Lung (tissue), 12 donors: ENCODE data around the gene NAV2. TPM values are rescaled to one million over a fixed set of nuclear protein-coding genes. Genes with fewer than 3 reads are reported as not detected.
A peak's percentile ranks its signal among the peaks of the same experiment; 100 is the strongest.

ENCODE experiments used
- ATAC-seq: fragments of 200-7000 bp; cut with Tn5 transposase; one replicate; pipeline ENCODE4 v1.9.1; 2020; ENCODE audit warnings: moderate number of reproducible peaks; ENCODE audit not compliant: insufficient read depth, low FRiP score
- DNase-seq, 3 donors: peaks; one replicate each; pipeline ENCODE4 v3.0.0-alpha.2; 2013 to 2017
- H3K27ac ChIP-seq, 2 donors: one replicate each; pipeline ENCODE4 v1.5.1; 2013; ENCODE audit warnings: mild to moderate bottlenecking in 2 of 2, moderate library complexity in 2 of 2, control low read depth in 1 of 2, inconsistent platforms in 1 of 2, low read depth in 1 of 2, low read length in 1 of 2
- H3K27me3 ChIP-seq, 3 donors: one replicate each; pipeline ENCODE4 v1.5.1; 2013; ENCODE audit warnings: low read length in 2 of 3; ENCODE audit not compliant: control insufficient read depth in 3 of 3, insufficient read depth in 3 of 3
- H3K36me3 ChIP-seq, 4 donors: one replicate each; pipeline ENCODE4 v1.5.1; 2013; ENCODE audit warnings: low read length in 4 of 4, mild to moderate bottlenecking in 1 of 4, moderate library complexity in 1 of 4; ENCODE audit not compliant: control insufficient read depth in 4 of 4, insufficient read depth in 4 of 4
- H3K4me1 ChIP-seq, 5 donors: one replicate each; pipeline ENCODE4 v1.5.1; 2013; ENCODE audit warnings: low read length in 5 of 5, mild to moderate bottlenecking in 2 of 5, moderate library complexity in 1 of 5; ENCODE audit not compliant: control insufficient read depth in 5 of 5, insufficient read depth in 5 of 5
- H3K4me3 ChIP-seq: one replicate; pipeline ENCODE4 v1.5.1; 2013; ENCODE audit warnings: mild to moderate bottlenecking, control low read depth, moderate library complexity
- H3K9ac ChIP-seq, 2 donors: one replicate each; pipeline ENCODE4 v1.5.1; 2013; ENCODE audit warnings: low read length in 2 of 2, control low read depth in 1 of 2; ENCODE audit not compliant: insufficient read depth in 1 of 2
- H3K9me3 ChIP-seq, 4 donors: one replicate each; pipeline ENCODE4 v1.5.1; 2013; ENCODE audit warnings: low read length in 3 of 4, mild to moderate bottlenecking in 1 of 4, moderate library complexity in 1 of 4; ENCODE audit not compliant: control insufficient read depth in 4 of 4, insufficient read depth in 3 of 4
- WGBS, 2 donors: extraction: QIAGEN DNeasy Blood & Tissue Kit; methylation state at CpG; one replicate each; pipeline ENCODE4 v1.1.7; 2013; 5-methylcytosine and 5-hydroxymethylcytosine counted together
- polyA plus RNA-seq, 2 donors: library from polyadenylated mRNA; stranded (reverse); fragments of 200-250 nt; gene quantifications; one replicate each; pipeline ENCODE4 v1.2.1, GENCODE V29; 2013
- total RNA-seq, 2 donors: library from RNA; depleted of rRNA in 1 of 2; stranded (reverse); fragments of >200 nt in 1 of 2; gene quantifications; one replicate each; pipeline ENCODE4 v1.2.1, GENCODE V29; 2014 to 2021
- TF ChIP-seq, protein P1 (sequence below): IDR thresholded peaks from 2 replicates; pipeline ENCODE4 v1.5.1; 2012; ENCODE audit warnings: mild to moderate bottlenecking; ENCODE audit errors: control extremely low read depth, extremely low read depth
- donor health status: control.
- donor health status: control.
- donor health status: Bipolar disorder and iron deficiency.
- donor health status: healthy.
- donor health status: DM: yes; HTN: yes; CAD: no.

NAV2 gene
- total and polyA plus RNA-seq, 4 donors, result 6.8 to 47.9 (median 20.2) TPM

DNA sequence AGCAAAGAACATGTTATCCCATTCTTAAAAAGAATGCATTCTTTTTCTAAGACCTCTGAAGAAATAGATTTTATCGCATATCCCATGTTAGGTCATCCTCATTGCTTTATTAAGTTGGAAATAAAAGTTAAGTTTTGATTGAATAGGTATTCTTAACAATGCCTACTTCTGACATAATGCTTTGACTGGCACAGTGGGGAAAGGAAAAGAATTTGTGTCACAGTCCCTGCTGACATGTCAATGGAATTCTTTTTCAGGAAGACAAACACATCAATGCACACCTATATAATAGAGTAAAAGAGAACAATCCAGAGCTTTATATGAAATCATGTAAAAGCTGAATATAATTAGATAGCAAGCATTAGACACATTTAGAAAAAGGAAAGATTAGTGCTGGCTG is 341.9 kb downstream of the NAV2 start:
- DNase-seq (no peak), ATAC-seq (no peak)
- no peak overlapping the region for H3K9ac ChIP-seq
- peaks cover 0 to 6% (median 5%) of the 10 kb centered on the region in 5 donors for H3K4me1 ChIP-seq
- WGBS, 2 donors, result 97 to 100% methylated on average over 1 of the region's 1 CpG
- H3K4me3 ChIP-seq, result no peak overlapping the region
- H3K9me3 ChIP-seq, result no peaks in the 10 kb centered on the region
- no peaks in the 10 kb centered on the region for H3K27me3 ChIP-seq
- H3K27ac ChIP-seq, result no peak overlapping the region
- TF ChIP-seq, protein P1, sequence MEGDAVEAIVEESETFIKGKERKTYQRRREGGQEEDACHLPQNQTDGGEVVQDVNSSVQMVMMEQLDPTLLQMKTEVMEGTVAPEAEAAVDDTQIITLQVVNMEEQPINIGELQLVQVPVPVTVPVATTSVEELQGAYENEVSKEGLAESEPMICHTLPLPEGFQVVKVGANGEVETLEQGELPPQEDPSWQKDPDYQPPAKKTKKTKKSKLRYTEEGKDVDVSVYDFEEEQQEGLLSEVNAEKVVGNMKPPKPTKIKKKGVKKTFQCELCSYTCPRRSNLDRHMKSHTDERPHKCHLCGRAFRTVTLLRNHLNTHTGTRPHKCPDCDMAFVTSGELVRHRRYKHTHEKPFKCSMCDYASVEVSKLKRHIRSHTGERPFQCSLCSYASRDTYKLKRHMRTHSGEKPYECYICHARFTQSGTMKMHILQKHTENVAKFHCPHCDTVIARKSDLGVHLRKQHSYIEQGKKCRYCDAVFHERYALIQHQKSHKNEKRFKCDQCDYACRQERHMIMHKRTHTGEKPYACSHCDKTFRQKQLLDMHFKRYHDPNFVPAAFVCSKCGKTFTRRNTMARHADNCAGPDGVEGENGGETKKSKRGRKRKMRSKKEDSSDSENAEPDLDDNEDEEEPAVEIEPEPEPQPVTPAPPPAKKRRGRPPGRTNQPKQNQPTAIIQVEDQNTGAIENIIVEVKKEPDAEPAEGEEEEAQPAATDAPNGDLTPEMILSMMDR, result no peak
- peaks cover 8 to 29% (median 17%) of the 10 kb centered on the region in 4 donors for H3K36me3 ChIP-seq

DNA sequence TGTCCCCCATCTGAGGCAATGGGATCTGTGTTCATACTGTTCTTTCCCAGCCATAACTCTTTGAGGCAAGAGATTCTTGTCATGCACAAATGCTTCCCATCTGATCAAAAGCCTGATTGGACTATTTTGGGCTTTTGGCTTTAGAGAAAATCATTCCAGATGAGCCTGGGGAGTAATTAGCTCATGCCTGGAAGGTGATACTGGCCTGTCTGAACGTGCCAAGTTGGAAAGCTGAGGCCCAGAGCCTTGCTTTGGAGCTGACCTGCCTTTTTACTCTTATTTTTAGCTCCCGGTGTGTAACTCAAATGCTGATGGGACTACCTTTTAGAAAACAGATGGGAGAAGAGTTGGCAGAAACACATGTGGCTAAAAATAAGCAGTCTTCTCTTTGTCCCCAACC is 342.7 kb downstream of the NAV2 start:
- Histone ChIP-seq H3K4me1 (peaks cover 0 to 1% (median 0%) of the 10 kb centered on the region in 5 donors), H3K9ac (no peak overlapping the region), H3K4me3 (no peak overlapping the region), H3K27ac (peak overlapping the region in 1 of 2 donors; percentile 73), H3K27me3 (no peaks in the 10 kb centered on the region), H3K9me3 (no peaks in the 10 kb centered on the region), H3K36me3 (peaks cover 9 to 27% (median 16%) of the 10 kb centered on the region in 4 donors)
- DNase-seq, result no peak
- TF ChIP-seq, protein P1, result no peak
- WGBS, 2 donors, result 81 to 84% methylated on average over 2 of the region's 2 CpGs
- ATAC-seq, result no peak

- H3K27ac ChIP-seq, result peak overlapping the region in 1 of 2 donors; percentile 41
- 83 to 88% methylated on average over 8 of the region's 8 CpGs for WGBS, 2 donors
- DNase-seq, result no peak
- H3K9me3 ChIP-seq, result no peaks in the 10 kb centered on the region
- peaks cover 0 to 6% (median 0%) of the 10 kb centered on the region in 5 donors for H3K4me1 ChIP-seq
- H3K36me3 ChIP-seq, result peaks cover 9 to 26% (median 19%) of the 10 kb centered on the region in 4 donors
- no peak overlapping the region for H3K4me3 ChIP-seq
- no peak overlapping the region for H3K9ac ChIP-seq
- ATAC-seq, result no peak
- TF ChIP-seq, protein P1, result no peak
- H3K27me3 ChIP-seq, result no peaks in the 10 kb centered on the region
Measured at GRCh38 chr11:20056109-20056949, 343.7 kb downstream of the NAV2 start.
